Keratinocyte (primary cell): ENCODE measurements around the gene SLC36A2.

ENCODE experiments used
- CTCF ChIP-seq, 3 experiments: IDR thresholded peaks in 1 of 3; conservative IDR thresholded peaks in 1 of 3; optimal IDR thresholded peaks in 1 of 3; 2 replicates in 2 of 3; 3 replicates in 1 of 3; pipeline versions ENCODE3 to v1.5.1; 2011; ENCODE audit warnings: low read length in 3 of 3, mild to moderate bottlenecking in 3 of 3, moderate library complexity in 2 of 3, control low read depth in 1 of 3, inconsistent platforms in 1 of 3; ENCODE audit not compliant: insufficient read depth in 2 of 3; ENCODE audit errors: extremely low read depth in 1 of 3
- EZH2 ChIP-seq: IDR thresholded peaks from one replicate; pipeline ENCODE4 v1.6.1; 2012; ENCODE audit warnings: inconsistent platforms, mild to moderate bottlenecking, low read length, moderate library complexity

DNA sequence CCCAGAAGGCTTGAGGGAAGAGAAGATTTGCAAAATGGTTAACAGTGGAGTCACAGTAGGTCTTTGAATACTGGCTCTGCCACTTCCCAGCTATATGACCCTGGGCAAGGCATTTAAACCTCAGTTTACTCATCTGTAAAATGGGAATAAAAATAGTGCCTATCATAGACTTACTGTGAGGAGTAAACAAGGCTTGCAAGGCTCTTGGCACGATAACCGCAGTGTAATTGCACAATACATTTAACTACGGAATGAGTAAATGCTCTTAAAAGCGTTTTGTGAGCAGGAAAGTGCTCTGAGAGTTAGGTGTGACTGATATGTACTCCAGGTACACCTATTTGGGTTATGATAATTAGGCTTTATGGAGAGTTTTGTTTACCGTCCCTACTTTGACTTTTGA is 52.2 kb downstream of the SLC36A2 start:
- no peak for TF ChIP-seq CTCF (optimal IDR thresholded peaks at IDR 0.05 in 1 of 3, IDR thresholded peaks at IDR 0.05 in 1 of 3, conservative IDR thresholded peaks at IDR 0.05 in 1 of 3; ENCODE audit: extremely low read depth in 1 of 3, insufficient read depth in 2 of 3, low read length in 3 of 3)
- TF ChIP-seq EZH2: no peak
